ENCODE measurements around the gene PAH.

DNA sequence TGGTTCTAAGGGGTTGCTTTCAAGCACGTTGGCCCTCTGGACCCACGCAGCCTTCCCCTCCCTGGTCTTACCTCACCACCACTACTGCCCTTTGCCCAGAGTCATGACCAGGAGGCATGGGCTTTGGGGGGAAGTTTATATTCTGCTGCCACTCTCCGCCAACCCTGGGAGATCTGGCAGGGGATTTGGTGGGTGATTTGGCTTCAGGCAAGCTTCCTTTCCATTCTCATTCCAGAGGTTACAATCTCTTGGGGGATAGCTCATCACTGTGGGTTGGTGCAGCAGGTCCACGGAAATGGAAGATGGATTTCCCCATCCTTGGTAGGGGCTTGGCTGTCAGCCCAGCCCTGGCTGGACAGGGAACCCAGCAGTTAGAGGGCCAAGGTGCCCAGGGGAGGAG, 6.3 kb downstream of the PAH start:
- TF ChIP-seq ZNF232 (CRISPR knock-in tag; IDR thresholded peaks at IDR 0.05; ENCODE audit: borderline replicate concordance) (no peak), CHD2 (IDR thresholded peaks at IDR 0.05; ENCODE audit: low read depth, low read length) (no peak), CTCF (CRISPR knock-in tag; IDR thresholded peaks at IDR 0.05) (no peak), GFI1 (CRISPR knock-in tag; IDR thresholded peaks at IDR 0.05; ENCODE audit: borderline replicate concordance) (no peak), PHF8 (CRISPR knock-in tag; IDR thresholded peaks at IDR 0.05) (no peak)
- TF ChIP-seq, protein P1, sequence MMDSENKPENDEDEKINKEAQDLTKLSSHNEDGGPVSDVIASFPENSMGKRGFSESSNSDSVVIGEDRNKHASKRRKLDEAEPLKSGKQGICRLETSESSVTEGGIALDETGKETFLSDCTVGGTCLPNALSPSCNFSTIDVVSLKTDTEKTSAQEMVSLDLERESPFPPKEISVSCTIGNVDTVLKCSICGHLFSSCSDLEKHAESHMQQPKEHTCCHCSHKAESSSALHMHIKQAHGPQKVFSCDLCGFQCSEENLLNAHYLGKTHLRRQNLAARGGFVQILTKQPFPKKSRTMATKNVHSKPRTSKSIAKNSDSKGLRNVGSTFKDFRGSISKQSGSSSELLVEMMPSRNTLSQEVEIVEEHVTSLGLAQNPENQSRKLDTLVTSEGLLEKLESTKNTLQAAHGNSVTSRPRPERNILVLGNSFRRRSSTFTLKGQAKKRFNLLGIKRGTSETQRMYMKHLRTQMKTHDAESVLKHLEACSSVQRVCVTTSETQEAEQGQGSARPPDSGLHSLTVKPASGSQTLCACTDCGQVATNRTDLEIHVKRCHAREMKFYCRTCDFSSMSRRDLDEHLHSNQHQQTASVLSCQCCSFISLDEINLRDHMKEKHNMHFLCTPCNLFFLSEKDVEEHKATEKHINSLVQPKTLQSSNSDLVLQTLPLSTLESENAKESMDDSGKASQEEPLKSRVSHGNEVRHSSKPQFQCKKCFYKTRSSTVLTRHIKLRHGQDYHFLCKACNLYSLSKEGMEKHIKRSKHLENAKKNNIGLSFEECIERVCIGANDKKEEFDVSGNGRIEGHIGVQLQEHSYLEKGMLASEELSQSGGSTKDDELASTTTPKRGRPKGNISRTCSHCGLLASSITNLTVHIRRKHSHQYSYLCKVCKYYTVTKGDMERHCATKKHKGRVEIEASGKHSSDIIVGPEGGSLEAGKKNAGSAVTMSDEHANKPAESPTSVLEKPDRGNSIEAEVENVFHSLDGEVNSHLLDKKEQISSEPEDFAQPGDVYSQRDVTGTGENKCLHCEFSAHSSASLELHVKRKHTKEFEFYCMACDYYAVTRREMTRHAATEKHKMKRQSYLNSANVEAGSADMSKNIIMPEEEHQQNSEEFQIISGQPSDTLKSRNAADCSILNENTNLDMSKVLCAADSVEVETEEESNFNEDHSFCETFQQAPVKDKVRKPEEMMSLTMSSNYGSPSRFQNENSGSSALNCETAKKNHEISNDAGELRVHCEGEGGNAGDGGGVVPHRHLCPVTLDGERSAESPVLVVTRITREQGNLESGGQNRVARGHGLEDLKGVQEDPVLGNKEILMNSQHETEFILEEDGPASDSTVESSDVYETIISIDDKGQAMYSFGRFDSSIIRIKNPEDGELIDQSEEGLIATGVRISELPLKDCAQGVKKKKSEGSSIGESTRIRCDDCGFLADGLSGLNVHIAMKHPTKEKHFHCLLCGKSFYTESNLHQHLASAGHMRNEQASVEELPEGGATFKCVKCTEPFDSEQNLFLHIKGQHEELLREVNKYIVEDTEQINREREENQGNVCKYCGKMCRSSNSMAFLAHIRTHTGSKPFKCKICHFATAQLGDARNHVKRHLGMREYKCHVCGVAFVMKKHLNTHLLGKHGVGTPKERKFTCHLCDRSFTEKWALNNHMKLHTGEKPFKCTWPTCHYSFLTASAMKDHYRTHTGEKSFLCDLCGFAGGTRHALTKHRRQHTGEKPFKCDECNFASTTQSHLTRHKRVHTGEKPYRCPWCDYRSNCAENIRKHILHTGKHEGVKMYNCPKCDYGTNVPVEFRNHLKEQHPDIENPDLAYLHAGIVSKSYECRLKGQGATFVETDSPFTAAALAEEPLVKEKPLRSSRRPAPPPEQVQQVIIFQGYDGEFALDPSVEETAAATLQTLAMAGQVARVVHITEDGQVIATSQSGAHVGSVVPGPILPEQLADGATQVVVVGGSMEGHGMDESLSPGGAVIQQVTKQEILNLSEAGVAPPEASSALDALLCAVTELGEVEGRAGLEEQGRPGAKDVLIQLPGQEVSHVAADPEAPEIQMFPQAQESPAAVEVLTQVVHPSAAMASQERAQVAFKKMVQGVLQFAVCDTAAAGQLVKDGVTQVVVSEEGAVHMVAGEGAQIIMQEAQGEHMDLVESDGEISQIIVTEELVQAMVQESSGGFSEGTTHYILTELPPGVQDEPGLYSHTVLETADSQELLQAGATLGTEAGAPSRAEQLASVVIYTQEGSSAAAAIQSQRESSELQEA (CRISPR knock-in tag; IDR thresholded peaks at IDR 0.05; ENCODE audit: not compliant biosample characterization) = no peak
- TF ChIP-seq, protein P2, sequence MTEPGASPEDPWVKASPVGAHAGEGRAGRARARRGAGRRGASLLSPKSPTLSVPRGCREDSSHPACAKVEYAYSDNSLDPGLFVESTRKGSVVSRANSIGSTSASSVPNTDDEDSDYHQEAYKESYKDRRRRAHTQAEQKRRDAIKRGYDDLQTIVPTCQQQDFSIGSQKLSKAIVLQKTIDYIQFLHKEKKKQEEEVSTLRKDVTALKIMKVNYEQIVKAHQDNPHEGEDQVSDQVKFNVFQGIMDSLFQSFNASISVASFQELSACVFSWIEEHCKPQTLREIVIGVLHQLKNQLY (CRISPR knock-in tag; IDR thresholded peaks at IDR 0.05) = no peak
- TF ChIP-seq, protein P3, sequence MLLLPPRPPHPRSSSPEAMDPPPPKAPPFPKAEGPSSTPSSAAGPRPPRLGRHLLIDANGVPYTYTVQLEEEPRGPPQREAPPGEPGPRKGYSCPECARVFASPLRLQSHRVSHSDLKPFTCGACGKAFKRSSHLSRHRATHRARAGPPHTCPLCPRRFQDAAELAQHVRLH (CRISPR knock-in tag; IDR thresholded peaks at IDR 0.05; ENCODE audit: borderline replicate concordance, low read depth) = no peak

Data from HepG2 (cell line).